ENCODE measurements around the gene LRRK1.

Gene LRRK1

GRCh38 chr15:100918690-100919480 lies at the start of gene LRRK1:
Gene LRRK1 (plus strand): TSS chr15:100919357. CDS start chr15:100924633, 5,276 bp downstream.
- DNase-seq, result no peak

- no peak for DNase-seq
Measured at GRCh38 chr15:100873029-100873677, 46.0 kb upstream of the LRRK1 start.

GRCh38 chr15:100875495-100875894 lies 43.7 kb upstream of the LRRK1 start:
- no peak for DNase-seq

- DNase-seq, result no peak
Measured at GRCh38 chr15:100875976-100876375, 43.2 kb upstream of the LRRK1 start.

GRCh38 chr15:100877551-100877950 lies 41.6 kb upstream of the LRRK1 start:
- no peak for DNase-seq

GRCh38 chr15:100878130-100878529 lies 41.0 kb upstream of the LRRK1 start:
- no peak for DNase-seq

- DNase-seq, result no peak
Measured at GRCh38 chr15:100878648-100879047, 40.5 kb upstream of the LRRK1 start.

- DNase-seq, result no peak
Measured at GRCh38 chr15:100879061-100879463, 40.1 kb upstream of the LRRK1 start.

GRCh38 chr15:100879464-100880138 lies 39.6 kb upstream of the LRRK1 start, which contains the start of gene ALDH1A3:
Gene ALDH1A3 (plus strand): TSS chr15:100879831. CDS start chr15:100879908, 77 bp downstream.
- no peak for DNase-seq

- no peak for DNase-seq
Measured at GRCh38 chr15:100880139-100880896, 38.8 kb upstream of the LRRK1 start.

- DNase-seq, result no peak
Measured at GRCh38 chr15:100880897-100881242, 38.3 kb upstream of the LRRK1 start.

- DNase-seq, result no peak
Measured at GRCh38 chr15:100881573-100882336, 37.4 kb upstream of the LRRK1 start.

- DNase-seq, result no peak
Measured at GRCh38 chr15:100885116-100885515, 34.0 kb upstream of the LRRK1 start.

GRCh38 chr15:100885811-100886210 lies 33.3 kb upstream of the LRRK1 start:
- DNase-seq, result no peak

GRCh38 chr15:100887211-100887913 lies 31.8 kb upstream of the LRRK1 start:
- no peak for DNase-seq

GRCh38 chr15:100889385-100890050 lies 29.6 kb upstream of the LRRK1 start:
- DNase-seq, result no peak

GRCh38 chr15:100890051-100890720 lies 29.0 kb upstream of the LRRK1 start:
- DNase-seq, result no peak

GRCh38 chr15:100890850-100891249 lies 28.3 kb upstream of the LRRK1 start:
- DNase-seq, result no peak

- DNase-seq, result no peak
Measured at GRCh38 chr15:100891307-100892012, 27.7 kb upstream of the LRRK1 start.

GRCh38 chr15:100892013-100892355 lies 27.2 kb upstream of the LRRK1 start:
- no peak for DNase-seq
